Naive B cell (primary cell): ENCODE data around the gene EHD1. TPM values are rescaled to one million over a fixed set of nuclear protein-coding genes. Genes with fewer than 3 reads are reported as not detected.

Source experiments
- ATAC-seq, 2 donors: fragments of 150-1000 bp; cut with Tn5 transposase; 2 replicates each; pipeline ENCODE4 v1.10.0; 2021; ENCODE audit warnings: low read depth in 2 of 2, mild to moderate bottlenecking in 2 of 2, moderate library complexity in 2 of 2
- DNase-seq: peaks from one replicate; pipeline ENCODE4 v3.0.0; 2022
- H3K27ac Mint-ChIP-seq, 6 donors: one replicate each; pipeline ENCODE4 v1.8.0; 2020 to 2022; ENCODE audit warnings: mild to moderate bottlenecking in 6 of 6, mixed read lengths in 6 of 6, moderate library complexity in 5 of 6, inconsistent platforms in 2 of 6
- H3K27me3 Mint-ChIP-seq, 3 donors: one replicate each; pipeline ENCODE4 v1.8.0; 2021 to 2022; ENCODE audit warnings: mixed read lengths in 3 of 3, mild to moderate bottlenecking in 1 of 3
- H3K36me3 Mint-ChIP-seq, 2 donors: one replicate each; pipeline ENCODE4 v1.8.0; 2020 to 2022; ENCODE audit warnings: mixed read lengths in 2 of 2, inconsistent platforms in 1 of 2, mild to moderate bottlenecking in 1 of 2
- H3K4me1 Mint-ChIP-seq, 3 donors: one replicate each; pipeline ENCODE4 v1.8.0; 2020 to 2022; ENCODE audit warnings: mixed read lengths in 3 of 3, inconsistent platforms in 1 of 3, mild to moderate bottlenecking in 1 of 3, moderate library complexity in 1 of 3
- H3K4me3 Mint-ChIP-seq, 8 donors: one replicate each; pipeline ENCODE4 v1.8.0; 2020 to 2022; ENCODE audit warnings: mild to moderate bottlenecking in 8 of 8, mixed read lengths in 8 of 8, moderate library complexity in 8 of 8, inconsistent platforms in 2 of 8
- H3K9me3 Mint-ChIP-seq, 7 donors: one replicate each; pipeline ENCODE4 v1.8.0; 2020 to 2022; ENCODE audit warnings: mixed read lengths in 7 of 7, mild to moderate bottlenecking in 5 of 7, inconsistent platforms in 2 of 7, moderate library complexity in 1 of 7
- polyA plus RNA-seq, 6 donors: library from polyadenylated mRNA; unstranded; fragments of 300-500 nt; fragmentation: Illumina TruSeq; gene quantifications; one replicate each; pipeline ENCODE4 v1.2.3, GENCODE V29; 2021; ENCODE audit warnings: low read depth in 6 of 6

The EHD1 gene
- polyA plus RNA-seq, 6 donors from 2014 or later = 65.3 to 119 (median 90.7) TPM

GRCh38 chr11:64881476-64881875, 3.1 kb upstream of the EHD1 start:
- H3K4me1 Mint-ChIP-seq = peaks cover 47% of the 10 kb centered on the region in 3 donors
- DNase-seq (no peak), ATAC-seq (no peak)
- no peaks in the 10 kb centered on the region for H3K36me3 Mint-ChIP-seq
- H3K4me3 Mint-ChIP-seq = peak overlapping the region in 2 of 8 donors; percentile 72 to 95
- H3K9me3 Mint-ChIP-seq = no peaks in the 10 kb centered on the region
- H3K27me3 Mint-ChIP-seq = no peaks in the 10 kb centered on the region
- H3K27ac Mint-ChIP-seq = peak overlapping the region in 4 of 6 donors; percentile 12 to 99 (median 89)

- DNase-seq (no peak), ATAC-seq (no peak)
- Mint-ChIP-seq H3K4me3 (peak overlapping the region; percentile 78 to 99 (median 96)), H3K4me1 (peaks cover 52 to 57% (median 52%) of the 10 kb centered on the region in 3 donors), H3K27ac (peak overlapping the region; percentile 63 to 99 (median 97)), H3K36me3 (no peaks in the 10 kb centered on the region), H3K27me3 (no peaks in the 10 kb centered on the region), H3K9me3 (no peaks in the 10 kb centered on the region)
Measured at GRCh38 chr11:64880240-64881001, 2.0 kb upstream of the EHD1 start.

GRCh38 chr11:64879244-64879900, 951 bp upstream of the EHD1 start:
- DNase-seq = peak; percentile 51
- H3K27me3 Mint-ChIP-seq = no peaks in the 10 kb centered on the region
- no peaks in the 10 kb centered on the region for H3K36me3 Mint-ChIP-seq
- peaks cover 61 to 68% (median 62%) of the 10 kb centered on the region in 3 donors for H3K4me1 Mint-ChIP-seq
- peak overlapping the region; percentile 96 to 99 (median 98) for H3K27ac Mint-ChIP-seq
- peak overlapping the region; percentile 89 to 99 (median 97) for H3K4me3 Mint-ChIP-seq
- ATAC-seq = no peak
- H3K9me3 Mint-ChIP-seq = no peaks in the 10 kb centered on the region

GRCh38 chr11:64878223-64878493, 263 bp downstream of the EHD1 start:
- no peak for DNase-seq
- Mint-ChIP-seq H3K27me3 (no peaks in the 10 kb centered on the region), H3K36me3 (peaks cover 0 to under 1% of the 10 kb centered on the region in 2 donors), H3K4me1 (peaks cover 63 to 68% (median 67%) of the 10 kb centered on the region in 3 donors), H3K9me3 (no peaks in the 10 kb centered on the region), H3K4me3 (peak overlapping the region; percentile 89 to 99 (median 97)), H3K27ac (peak overlapping the region; percentile 90 to 99 (median 96))
- peak; percentile 29 to 35 for ATAC-seq

- Mint-ChIP-seq H3K4me3 (peak overlapping the region; percentile 89 to 99 (median 97)), H3K27ac (peak overlapping the region; percentile 90 to 99 (median 96)), H3K9me3 (no peaks in the 10 kb centered on the region), H3K36me3 (peaks cover 0 to 6% of the 10 kb centered on the region in 2 donors), H3K27me3 (no peaks in the 10 kb centered on the region), H3K4me1 (peaks cover 69 to 73% (median 73%) of the 10 kb centered on the region in 3 donors)
- peak; percentile 50 for DNase-seq
- ATAC-seq = peak in 1 of 2 donors; percentile 0
Measured at GRCh38 chr11:64877390-64878222, 815 bp downstream of the EHD1 start.

- peak overlapping the region in 4 of 6 donors; percentile 81 to 96 (median 92) for H3K27ac Mint-ChIP-seq
- peaks cover 70 to 80% (median 75%) of the 10 kb centered on the region in 3 donors for H3K4me1 Mint-ChIP-seq
- H3K27me3 Mint-ChIP-seq = no peaks in the 10 kb centered on the region
- H3K4me3 Mint-ChIP-seq = peak overlapping the region; percentile 89 to 99 (median 97)
- H3K36me3 Mint-ChIP-seq = peaks cover 0 to 7% of the 10 kb centered on the region in 2 donors
- H3K9me3 Mint-ChIP-seq = no peaks in the 10 kb centered on the region
- no peak for DNase-seq
- ATAC-seq = no peak
Measured at GRCh38 chr11:64876835-64877341, 1.5 kb downstream of the EHD1 start.

GRCh38 chr11:64876229-64876750, 2.1 kb downstream of the EHD1 start:
- DNase-seq (no peak), ATAC-seq (no peak)
- Mint-ChIP-seq H3K4me1 (peaks cover 72 to 82% (median 78%) of the 10 kb centered on the region in 3 donors), H3K36me3 (peaks cover 3 to 7% of the 10 kb centered on the region in 2 donors), H3K27me3 (no peaks in the 10 kb centered on the region), H3K27ac (peak overlapping the region in 4 of 6 donors; percentile 79 to 96 (median 90)), H3K9me3 (no peaks in the 10 kb centered on the region), H3K4me3 (peak overlapping the region; percentile 89 to 99 (median 97))

GRCh38 chr11:64875369-64876228, 2.8 kb downstream of the EHD1 start:
- ATAC-seq (no peak), DNase-seq (no peak)
- Mint-ChIP-seq H3K9me3 (no peaks in the 10 kb centered on the region), H3K27ac (peak overlapping the region in 4 of 6 donors; percentile 79 to 96 (median 90)), H3K4me1 (peaks cover 71 to 82% (median 78%) of the 10 kb centered on the region in 3 donors), H3K27me3 (no peaks in the 10 kb centered on the region), H3K4me3 (peak overlapping the region; percentile 89 to 99 (median 97)), H3K36me3 (peaks cover 7% of the 10 kb centered on the region in 2 donors)

GRCh38 chr11:64874308-64875240, 3.8 kb downstream of the EHD1 start:
- Mint-ChIP-seq H3K4me1 (peaks cover 61 to 82% (median 78%) of the 10 kb centered on the region in 3 donors), H3K36me3 (peaks cover 7% of the 10 kb centered on the region in 2 donors), H3K9me3 (no peaks in the 10 kb centered on the region), H3K27ac (peak overlapping the region in 3 of 6 donors; percentile 15 to 82 (median 80)), H3K4me3 (peak overlapping the region; percentile 65 to 99 (median 97)), H3K27me3 (no peaks in the 10 kb centered on the region)
- no peak for ATAC-seq
- no peak for DNase-seq

GRCh38 chr11:64872790-64873488, 5.5 kb downstream of the EHD1 start:
- H3K4me1 Mint-ChIP-seq = peaks cover 58 to 89% (median 85%) of the 10 kb centered on the region in 3 donors
- peaks cover 7% of the 10 kb centered on the region in 2 donors for H3K36me3 Mint-ChIP-seq
- peak overlapping the region; percentile 45 to 80 (median 72) for H3K4me3 Mint-ChIP-seq
- DNase-seq = no peak
- no peaks in the 10 kb centered on the region for H3K27me3 Mint-ChIP-seq
- no peak for ATAC-seq
- H3K9me3 Mint-ChIP-seq = no peaks in the 10 kb centered on the region
- peak overlapping the region in 5 of 6 donors; percentile 49 to 84 (median 77) for H3K27ac Mint-ChIP-seq

- Mint-ChIP-seq H3K36me3 (peaks cover 7 to 13% of the 10 kb centered on the region in 2 donors), H3K9me3 (no peaks in the 10 kb centered on the region), H3K4me1 (peaks cover 52 to 90% (median 84%) of the 10 kb centered on the region in 3 donors), H3K27me3 (no peaks in the 10 kb centered on the region), H3K27ac (peak overlapping the region in 4 of 6 donors; percentile 42 to 82 (median 68)), H3K4me3 (peak overlapping the region; percentile 45 to 80 (median 72))
- DNase-seq (no peak), ATAC-seq (no peak)
Measured at GRCh38 chr11:64871492-64871891, 6.9 kb downstream of the EHD1 start.
